SW480 (cell line): ENCODE data around the gene HMOX2.

Source experiments
- DNase-seq: peaks from one replicate; pipeline ENCODE4 v3.0.0-alpha.2; 2016; ENCODE audit warnings: low spot score

The HMOX2 gene

DNA sequence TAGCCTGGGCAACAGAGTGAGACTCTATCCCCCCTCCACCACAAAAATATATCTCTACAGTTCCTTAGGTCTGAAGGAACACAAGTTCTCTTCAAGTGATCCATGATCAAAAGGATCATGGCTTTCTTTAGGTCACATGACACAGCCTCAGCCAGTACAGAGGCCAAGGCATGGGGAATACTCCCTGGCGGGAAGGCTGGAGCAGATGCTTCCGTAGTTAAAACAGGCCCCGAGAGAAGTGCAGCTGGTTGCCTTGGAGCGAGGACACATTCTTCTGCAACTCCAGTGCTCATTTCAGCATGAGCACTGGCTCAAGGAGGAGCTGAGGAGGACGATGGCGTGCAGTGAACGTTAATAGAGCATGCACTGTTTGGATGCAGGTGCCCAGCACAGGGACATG lies 48.9 kb downstream of the HMOX2 start:
- no peak for DNase-seq

DNA sequence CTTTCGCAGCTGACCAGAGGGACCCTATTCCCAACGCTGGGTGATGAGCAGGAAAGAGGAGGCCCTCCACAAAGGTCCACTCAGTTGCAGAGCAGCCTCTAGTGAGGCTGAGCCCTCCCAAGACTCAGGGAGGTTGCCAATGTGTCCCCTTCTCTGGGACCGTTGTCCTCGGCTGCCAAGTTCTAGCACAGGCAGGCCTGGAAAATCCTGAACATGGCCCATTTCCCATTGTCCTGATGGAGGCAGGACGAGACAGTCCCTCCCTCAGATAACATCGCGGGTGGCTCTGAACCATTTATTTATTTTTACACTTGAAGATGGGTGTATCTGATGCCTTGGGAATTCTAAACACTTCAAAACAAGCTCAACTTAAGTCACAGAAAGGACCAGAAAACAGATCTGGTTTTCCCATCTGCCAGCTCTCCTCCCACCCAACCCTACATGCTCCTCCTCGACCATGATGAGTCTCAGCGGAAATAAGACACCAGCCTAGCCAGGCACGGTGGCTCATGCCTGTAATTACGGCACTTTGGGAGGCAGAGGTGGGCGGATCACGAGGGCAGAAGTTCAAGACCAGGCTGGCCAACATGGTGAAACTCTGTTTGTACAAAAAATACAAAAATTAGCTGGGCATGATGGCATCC lies 49.6 kb downstream of the HMOX2 start:
- DNase-seq: no peak

DNA sequence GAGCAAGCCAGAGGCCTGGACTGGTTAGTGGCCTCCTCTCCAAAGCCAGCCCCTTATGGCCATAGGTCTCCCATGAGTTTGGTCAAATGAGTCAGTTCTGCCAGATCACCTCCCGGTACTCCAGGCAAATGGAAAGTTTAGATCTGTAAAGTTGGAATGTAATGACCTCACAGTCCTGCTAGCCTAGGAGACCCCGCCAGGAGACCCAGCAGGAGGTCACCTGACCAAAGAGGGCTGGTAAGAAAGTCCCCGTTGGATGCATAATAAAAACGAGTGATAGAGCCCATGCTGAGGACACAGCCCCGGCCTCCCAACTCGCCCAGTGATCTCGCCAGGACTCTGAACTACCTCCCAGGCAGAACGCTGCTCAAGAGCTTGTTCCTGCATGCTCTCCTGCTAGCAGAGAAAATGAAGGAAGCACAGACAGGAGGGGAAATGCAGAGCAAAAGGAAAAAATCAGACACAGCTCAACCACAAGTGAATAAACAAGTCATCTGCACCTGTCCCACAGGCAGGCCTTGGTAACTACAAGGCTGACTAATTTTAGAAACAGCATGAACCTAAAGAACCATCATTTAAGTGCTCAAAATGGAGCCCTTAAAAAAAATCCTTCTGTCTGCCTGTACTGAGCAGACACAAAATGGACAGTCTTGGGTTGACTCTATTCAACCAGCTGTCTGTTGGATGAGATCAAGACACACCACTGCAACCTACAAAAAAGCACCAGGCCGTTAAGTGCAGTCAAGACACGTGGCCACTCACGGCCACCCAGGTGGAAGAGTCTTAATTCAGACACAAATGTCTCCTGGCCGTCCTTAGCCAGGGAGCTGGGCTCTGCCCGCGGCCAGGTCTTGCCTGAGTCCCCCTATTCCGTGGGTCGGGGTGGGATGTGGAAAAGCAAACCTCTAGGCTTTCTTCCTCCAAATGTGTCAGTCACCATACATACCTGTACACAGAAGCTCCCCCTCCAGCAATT lies 53.2 kb downstream of the HMOX2 start:
- no peak for DNase-seq

DNA sequence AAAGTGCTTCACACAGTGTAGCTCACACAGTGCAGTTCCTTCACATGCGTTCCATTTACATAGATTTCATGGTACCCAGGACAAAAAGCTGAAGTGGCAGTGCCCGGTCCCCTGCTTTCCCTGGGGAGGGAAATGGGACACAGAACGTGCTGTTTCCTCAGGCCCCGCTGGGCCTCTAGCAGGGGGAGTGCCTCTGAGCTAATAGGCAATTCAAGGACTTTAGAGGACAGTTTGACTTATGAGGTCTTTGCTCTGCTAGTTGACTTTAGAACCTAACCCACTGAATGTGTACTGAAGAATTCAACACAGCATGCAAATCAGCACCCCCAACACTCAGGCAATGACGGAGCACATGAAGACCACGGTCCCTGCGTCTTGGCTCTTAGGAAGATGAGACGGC lies 55.6 kb downstream of the HMOX2 start:
- no peak for DNase-seq

DNA sequence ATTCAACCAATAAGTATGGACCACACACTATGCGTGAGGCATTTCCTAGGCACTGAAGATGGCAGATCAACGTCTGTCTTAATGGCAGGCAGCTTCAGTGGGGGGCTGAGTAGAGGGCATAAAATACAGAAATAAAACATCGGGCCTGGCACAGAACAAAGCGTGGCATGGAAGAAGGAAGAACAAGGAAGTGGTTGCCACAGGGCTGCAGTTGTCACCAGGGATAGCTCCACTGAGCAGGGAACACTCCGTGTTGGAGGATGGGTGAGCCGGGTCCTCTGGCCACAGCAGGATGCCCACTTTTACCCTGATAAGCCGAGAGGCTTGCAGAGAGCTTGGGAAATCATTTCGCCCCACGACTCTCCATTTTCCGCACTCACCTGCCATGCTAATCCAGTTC lies 56.0 kb downstream of the HMOX2 start:
- DNase-seq: no peak

DNA sequence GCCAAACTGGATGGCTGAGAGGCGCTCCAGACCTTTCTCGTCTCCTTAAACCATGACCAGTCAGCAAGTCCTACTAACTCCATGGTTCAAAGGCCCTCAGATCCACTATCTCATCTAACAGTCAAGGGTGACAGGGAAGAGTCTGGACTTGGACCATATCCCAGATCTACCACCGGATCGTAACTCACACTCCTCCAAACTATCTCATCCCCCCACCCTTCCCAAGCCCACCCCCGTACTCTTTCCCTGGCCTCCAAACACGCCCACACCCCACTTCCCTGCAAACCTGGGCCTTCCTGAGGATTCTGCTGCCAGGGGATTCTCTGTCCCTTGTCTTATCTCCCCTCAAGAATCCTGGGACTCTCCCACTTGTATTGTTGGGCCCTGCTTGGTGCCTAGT lies 57.3 kb downstream of the HMOX2 start:
- DNase-seq: no peak

DNA sequence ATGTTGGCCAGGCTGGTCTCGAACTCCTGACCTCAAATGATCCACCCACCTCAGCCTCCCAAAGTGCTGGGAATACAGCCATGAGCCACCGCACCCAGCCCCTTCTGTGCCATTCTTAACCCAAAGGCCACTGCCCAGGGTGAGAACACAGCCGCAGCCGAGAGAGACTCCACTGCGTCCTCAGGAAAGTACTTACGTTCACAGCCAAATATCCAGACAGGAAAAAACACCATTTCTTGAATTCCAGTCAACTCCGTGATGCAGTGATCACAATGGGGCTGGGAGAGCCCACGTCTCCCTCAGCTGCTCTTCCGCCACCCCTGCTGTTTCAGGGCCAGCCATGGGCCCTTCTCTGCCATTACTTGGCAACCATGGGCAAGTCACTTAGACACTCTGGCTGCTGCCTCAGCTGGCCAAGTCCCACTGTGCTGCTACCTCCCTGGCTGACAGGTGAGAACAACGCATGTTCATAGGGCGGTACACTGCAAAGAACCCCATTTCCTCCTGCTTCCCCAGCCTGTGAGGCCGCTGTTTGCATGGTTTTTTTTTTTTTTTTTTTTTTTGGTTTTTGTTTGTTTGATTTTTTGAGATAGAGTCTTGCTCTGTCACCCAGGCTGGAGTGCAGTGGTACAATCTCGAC lies 58.1 kb downstream of the HMOX2 start:
- DNase-seq: no peak

DNA sequence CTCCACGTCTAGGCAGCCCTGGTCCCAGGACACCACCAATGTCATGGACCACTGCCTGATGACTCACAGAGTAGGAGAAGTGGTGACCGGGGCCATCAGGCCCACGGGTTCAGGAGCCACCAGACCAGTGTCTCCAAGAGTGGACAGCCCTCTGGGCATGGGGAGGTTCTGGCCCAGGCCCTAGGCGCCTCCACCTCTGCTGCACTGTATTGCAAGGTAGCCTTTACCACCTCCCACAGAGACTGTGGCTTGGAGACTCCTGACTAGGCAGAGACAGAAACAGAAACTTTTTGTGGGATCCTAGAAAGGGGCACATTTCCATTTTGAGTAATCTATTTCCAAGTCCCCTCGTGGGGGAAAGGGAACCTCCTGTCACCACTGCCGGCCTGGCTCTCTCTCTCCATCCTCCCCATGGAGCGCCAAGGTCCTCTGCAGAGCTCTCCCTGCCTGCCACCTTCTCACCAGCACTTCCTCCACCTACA lies 59.5 kb downstream of the HMOX2 start:
- DNase-seq: no peak

DNA sequence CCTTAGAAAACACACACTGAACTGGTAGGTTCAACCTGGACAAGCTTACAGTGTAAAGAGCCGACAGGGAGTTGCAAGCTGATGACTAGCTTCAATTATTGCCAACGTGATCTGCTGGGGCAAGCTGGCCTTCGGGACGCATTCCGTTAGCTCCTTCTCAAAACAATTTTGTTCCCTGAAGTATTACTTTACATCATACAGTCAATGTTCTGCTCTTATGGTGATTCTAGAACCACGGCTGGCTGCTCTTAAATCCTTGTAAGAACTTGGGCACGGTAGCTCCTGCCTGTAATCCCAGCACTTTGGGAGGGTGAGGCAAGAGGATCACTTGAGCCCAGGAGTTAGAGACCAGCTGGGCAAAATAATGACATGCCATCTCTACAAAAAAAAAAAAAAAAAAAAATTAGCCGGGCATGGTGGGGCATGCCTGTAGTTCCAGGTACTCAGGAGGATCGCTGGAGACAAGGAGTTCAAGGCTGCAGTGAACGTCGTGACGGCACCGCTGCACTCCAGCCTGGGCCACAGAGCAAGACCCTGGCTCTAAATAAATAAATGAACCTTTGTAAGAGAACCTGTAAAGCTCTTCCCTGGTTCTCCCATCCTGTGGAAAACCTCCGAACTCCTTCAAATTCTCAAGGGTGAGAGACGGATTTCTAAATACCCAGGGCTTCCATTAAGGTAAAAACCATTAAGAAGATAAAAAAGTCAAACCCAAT lies 60.4 kb downstream of the HMOX2 start:
- DNase-seq: no peak

DNA sequence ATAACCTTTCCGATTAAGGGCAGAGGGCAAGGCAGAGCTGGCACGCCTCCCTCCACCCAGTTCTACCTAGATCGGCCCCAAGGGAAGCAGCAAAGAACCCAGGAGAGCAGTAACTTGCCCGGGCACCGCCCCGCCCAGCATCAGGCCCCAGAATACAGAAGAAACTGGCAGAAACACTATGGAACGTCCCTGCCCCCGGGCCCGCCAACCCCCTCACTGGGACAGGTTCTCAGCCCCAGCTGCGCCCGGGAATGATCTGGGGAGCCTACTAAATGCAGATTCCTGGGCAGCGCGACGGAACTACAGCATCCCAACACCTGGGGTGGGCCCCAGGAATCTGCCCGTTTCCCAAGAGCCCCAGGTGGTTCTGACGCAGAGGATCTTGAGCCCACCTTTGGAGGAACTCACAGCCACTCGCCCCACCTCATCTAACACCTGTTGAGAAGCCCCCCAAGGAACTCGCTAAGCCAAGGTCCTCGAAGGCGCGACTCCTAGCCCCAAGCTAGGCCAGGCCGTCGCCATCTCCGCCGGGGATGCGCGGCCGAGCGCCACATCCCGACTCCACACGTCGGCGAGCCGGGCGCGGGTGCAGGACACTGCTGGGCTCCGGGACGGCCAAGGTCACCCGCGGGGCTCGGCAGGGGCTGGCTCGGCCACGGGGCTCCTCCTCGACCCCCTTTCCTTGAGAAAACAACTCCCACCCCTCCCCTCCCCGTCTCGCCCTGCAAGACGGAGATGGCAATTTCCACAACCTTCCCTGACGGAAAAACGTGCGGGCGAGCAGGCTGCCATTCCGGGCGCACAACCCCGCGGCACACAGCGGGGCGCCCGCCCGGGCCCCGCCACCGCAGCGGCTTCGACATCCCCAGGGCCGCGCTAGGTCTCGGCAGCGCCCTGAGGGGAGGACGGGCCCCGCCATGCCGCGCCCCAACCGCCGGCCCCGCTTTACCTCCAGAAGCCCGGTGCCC lies 61.5 kb downstream of the HMOX2 start:
- DNase-seq: no peak

DNA sequence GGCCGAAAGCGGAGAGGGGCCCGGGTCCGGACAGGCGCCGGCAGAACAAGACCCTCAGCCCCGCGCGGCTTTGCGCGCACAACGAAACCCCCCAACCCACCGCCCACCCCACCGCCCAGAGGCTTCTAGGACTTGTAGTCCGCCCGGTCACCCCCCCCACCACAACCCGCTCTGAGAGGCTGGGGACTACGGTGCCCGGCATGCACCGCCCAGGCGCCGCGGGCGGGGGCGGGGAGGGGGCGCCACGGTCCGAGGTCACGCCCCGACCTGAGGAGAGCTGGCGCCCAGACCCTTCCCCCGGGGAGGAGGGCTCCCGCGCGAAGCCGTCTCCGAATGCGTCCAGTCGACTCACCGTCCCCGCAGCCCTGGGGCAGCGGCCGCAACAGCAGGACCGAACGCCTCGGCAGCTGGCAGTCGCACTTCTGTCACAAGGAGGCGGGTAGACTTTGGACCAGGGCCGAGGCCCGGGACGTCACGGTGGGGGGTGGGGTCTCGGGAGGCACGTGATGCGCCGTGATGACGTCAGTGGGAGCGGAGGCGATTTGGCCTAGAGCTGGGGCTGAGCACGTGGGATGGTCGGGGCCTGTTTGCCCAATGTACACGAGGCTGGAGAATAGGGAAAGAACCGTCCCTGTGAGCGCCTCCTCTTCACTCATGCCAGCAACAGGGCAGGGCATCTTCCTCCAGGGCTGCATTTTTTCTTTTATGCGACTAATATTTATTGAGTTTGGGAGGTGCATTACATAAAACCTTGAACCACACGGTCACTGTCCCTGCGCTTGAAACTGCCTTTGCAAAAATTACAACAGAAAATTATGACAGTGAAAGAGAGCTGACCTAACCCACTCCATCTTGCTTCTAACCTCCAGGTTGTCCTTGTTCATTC lies 62.4 kb downstream of the HMOX2 start, which contains the start of gene CDIP1:
CDIP1 (minus strand) TSS at position 424 of the 886 bp plus-strand sequence. CDS start 24,643 bp downstream, outside the sequence.
- peak; percentile 55 for DNase-seq

DNA sequence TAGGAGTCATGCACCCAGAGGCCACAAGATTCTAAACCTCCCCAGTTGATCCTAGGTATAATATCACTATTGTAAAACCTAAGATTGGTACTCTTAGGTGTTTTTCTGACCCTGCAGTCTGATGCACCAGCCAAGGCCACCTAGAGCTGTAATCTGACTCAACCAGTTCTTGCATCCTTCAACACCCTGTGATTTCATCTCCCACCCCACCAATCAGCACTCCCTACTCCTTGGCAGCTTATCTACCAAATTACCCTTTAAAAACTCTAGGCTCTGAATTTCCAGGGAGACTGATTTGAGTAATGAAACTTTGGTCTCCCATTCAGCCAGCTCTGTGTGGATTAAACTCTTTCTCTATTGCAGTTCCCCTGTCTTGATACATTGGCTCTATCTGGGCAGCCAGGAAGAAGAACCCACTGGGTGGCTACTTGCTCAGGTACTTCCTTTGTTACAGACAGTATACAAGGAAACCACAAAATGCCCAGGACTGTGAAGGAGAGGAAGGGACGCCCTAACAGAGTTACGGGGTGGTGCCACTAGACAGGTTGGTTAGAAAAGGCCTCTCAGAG lies 63.6 kb downstream of the HMOX2 start:
- no peak for DNase-seq

DNA sequence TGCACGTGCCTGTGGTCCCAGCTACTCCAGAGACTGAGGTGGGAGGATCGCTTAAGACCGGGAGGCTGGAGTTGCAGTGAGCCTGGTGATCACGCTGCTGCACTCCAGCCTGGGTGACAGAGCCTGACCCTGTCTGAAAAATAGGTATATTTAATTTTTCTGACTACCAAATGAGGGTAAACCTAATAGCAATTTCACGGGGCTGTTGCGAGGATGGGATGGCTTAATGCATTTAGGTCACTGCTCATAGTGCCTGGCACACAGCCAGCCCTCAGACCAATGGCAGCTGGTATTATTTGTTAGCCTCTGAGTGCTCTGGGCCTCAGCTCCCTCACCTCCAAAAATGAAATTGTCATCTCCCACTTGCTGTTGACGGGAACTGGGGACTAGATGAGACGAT lies 68.3 kb downstream of the HMOX2 start:
- no peak for DNase-seq

DNA sequence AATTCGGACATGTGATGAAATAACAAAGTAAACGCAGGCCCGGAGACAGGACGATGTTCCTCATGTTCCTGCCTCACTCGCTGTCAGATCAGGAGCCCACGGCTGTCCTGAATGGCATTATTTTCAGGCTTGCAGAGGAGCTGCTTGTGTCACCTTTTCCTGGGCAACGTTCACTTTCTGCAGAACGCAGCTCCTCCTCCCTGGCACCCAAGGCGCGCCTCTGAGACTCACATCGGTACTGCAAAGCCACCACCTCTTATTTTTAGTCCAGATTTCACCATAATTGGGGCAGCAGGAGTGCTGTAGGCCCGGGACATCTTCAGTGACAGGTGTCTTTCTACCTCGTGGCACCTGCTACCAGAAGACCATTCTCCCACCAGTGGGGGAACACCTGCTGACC lies 71.9 kb downstream of the HMOX2 start:
- no peak for DNase-seq

DNA sequence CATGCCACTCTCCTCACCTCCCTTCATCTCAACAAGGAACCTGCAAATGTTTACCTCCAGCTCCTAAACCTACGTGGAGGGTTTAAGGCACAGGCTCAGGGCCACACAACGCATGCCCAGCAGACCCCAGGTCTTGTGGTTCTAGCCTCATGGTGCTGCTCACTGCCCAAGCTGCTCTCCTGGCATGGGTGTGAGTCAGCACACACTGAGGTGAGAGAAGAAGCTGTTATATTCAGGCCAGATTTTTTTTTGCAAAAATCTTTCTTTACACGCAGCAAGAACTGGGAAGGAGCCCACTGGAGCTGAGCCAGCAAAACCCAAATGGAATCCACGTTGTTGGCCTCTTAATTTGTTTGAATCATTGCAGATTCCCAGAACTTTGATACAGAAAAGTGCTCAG lies 74.4 kb downstream of the HMOX2 start:
- DNase-seq: no peak

DNA sequence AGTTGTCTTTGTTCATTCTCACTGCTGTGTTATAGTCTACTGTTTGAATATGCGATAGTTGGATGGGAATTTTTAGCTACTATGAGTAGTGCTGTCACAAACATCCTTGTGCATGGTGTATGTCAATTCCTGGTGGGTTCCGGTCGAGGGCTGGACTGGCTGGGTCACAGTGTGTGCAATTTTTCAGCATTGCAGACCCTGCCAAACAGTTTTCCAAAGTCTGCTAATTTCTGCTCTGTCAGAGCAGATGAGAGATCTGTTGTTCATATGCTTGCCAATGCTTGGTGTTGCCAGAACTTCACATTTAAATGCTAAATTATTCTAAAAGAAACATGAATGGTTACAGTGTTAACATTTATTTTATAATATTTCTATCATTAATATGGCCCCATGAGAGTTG lies 76.3 kb downstream of the HMOX2 start:
- no peak for DNase-seq

DNA sequence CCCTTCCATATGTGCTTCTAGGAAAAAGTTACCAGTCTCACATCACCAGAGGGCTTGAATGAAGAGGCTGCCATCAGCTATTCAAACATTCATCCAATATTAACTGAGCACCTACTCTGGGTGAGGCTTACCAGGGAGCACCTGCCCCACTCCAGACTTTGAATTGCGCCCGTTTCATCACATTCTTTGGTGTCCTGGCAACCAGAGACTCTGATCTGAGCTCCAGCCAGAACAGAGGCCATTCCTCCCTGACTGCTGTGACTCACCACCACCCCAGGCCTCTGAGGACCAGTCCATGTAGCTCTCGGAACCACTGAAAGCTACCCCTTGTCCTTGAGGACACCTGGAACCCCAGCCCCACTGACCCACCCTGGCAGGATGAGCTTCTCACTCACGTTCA lies 79.9 kb downstream of the HMOX2 start, which contains the start of gene C16orf96:
C16orf96 (plus strand) TSS at position 229 of the 400 bp plus-strand sequence; CDS start at position 379, 150 bp downstream.
- DNase-seq: no peak

DNA sequence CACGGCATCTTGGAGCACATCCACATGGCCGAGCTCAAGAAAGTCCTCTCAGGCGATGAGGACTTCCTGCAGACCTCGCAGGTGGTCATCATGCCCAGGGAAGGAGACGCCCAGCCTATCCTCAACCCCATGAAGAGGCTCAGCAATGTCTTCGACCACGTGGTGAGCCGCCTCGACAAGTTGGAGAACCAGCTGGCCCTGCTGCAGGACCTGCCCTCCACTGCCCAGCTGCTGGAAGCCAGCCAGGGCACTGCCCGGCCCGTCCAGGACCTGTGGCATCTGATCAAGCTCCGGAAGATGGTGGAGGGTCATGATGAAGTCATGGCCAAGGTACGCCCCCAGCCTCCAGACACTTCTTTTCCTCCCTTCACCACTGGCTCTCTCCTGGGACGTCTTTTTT lies 80.4 kb downstream of the HMOX2 start:
- no peak for DNase-seq

DNA sequence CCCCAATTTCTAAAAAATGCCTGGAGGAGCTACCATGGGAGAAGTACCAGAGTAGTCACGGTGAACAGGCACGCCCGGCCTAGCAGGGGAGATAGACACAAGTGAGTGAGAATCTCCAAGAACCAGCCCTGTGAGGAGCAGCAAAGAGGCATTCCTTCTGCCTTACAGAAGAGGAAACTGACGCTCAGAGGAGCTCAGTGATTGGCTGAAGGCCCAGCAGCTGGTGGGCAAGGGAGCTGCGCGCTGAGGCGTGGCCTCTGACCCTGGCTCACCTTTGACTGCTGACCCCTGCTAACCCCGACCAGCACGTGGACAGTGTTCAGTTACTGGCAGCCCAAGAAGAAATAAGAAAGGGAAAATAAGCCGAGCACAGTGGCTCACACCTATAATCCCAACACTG lies 81.8 kb downstream of the HMOX2 start:
- no peak for DNase-seq
